Omental fat pad (tissue), 4 donors: ENCODE measurements around the gene RBM19. TPM values are rescaled to one million over a fixed set of nuclear protein-coding genes. Genes with fewer than 3 reads are reported as not detected.

Experiments
- ATAC-seq: fragments of 150-250 bp; one replicate; pipeline ENCODE4 v1.9.1; 2016; ENCODE audit warnings: mild to moderate bottlenecking, moderate library complexity; ENCODE audit not compliant: low FRiP score
- DNase-seq: peaks from one replicate; pipeline ENCODE4 v3.0.0-alpha.2; 2019; ENCODE audit warnings: low spot score
- total RNA-seq, 4 donors: library from RNA; depleted of rRNA; stranded (reverse); fragments of >200 nt; gene quantifications; one replicate each; pipeline ENCODE4 v1.1.0, GENCODE V29; 2016
- TF ChIP-seq, protein P1 (sequence below), 3 donors: fragments of 450-650 bp; IDR thresholded peaks; one replicate each; pipeline ENCODE4 v1.5.1; 2016 to 2017; ENCODE audit warnings: antibody characterized with exemption in 3 of 3, mild to moderate bottlenecking in 3 of 3, moderate library complexity in 2 of 3

Gene RBM19
- total RNA-seq, 4 donors from 2014 or later = 24.3 to 41.6 (median 28.7) TPM

DNA sequence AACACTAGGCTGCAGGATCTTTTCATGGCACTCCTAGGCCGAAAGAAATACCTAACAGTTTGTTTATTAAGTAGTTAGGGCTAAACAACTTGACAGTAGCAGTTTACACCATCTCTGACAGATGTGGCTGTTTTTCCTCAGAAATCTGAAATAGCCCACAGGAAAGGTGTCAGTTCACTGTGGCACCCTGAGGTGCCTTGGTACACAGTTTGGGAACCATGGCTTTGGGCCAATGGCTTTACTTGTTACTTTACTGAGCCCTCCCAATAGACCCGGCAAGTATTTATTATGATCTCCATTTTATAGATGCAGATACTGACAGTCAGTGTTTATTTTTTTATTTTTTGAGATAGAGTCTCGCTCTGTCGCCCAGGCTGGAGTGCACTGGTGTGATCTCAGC lies 69.3 kb downstream of the RBM19 start:
- no peak for ATAC-seq
- TF ChIP-seq, protein P1, sequence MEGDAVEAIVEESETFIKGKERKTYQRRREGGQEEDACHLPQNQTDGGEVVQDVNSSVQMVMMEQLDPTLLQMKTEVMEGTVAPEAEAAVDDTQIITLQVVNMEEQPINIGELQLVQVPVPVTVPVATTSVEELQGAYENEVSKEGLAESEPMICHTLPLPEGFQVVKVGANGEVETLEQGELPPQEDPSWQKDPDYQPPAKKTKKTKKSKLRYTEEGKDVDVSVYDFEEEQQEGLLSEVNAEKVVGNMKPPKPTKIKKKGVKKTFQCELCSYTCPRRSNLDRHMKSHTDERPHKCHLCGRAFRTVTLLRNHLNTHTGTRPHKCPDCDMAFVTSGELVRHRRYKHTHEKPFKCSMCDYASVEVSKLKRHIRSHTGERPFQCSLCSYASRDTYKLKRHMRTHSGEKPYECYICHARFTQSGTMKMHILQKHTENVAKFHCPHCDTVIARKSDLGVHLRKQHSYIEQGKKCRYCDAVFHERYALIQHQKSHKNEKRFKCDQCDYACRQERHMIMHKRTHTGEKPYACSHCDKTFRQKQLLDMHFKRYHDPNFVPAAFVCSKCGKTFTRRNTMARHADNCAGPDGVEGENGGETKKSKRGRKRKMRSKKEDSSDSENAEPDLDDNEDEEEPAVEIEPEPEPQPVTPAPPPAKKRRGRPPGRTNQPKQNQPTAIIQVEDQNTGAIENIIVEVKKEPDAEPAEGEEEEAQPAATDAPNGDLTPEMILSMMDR (IDR thresholded peaks at IDR 0.05) = no peak
- no peak for DNase-seq

DNA sequence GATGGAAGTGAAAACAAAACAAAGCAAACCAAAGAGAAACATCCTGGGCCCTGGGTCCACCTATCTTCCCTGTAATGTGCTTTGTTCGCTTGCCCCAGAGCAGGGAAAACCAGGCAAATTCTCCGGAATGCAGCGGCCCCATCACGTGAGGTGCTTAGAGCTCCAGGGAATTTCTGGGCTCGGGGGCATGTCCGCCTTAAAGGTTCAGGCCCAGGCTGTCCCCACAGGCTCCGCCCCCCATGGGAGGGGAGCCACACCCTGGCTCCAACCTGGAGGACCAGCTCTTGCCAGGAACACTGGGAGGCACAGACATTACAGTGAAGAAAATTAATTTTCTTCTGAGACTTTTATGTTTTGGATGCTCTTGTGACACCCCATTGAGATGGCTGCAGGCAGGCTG lies 69.9 kb downstream of the RBM19 start:
- ATAC-seq (no peak), DNase-seq (no peak)
- TF ChIP-seq, protein P1 (IDR thresholded peaks at IDR 0.05) = no peak

DNA sequence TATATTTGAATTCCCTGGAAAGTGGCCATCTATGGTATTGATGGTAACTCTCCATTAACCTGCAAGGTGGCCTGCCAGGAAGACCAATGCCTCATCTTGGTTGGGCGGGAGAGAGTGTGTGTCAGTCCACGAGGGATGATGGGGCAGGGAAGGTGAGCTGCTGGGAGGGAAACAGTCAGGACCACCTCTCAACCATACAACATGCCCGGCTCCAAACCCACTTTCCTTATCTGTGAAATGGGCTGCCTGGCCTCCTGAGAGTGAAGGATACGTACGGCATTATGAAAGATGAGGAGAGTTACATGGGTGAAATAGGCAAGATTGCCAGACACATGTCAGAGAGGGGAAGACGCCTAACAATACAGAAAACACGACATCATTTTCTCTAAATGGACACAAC lies 70.9 kb downstream of the RBM19 start:
- DNase-seq = no peak
- ATAC-seq = no peak
- TF ChIP-seq, protein P1 (IDR thresholded peaks at IDR 0.05) = no peak

DNA sequence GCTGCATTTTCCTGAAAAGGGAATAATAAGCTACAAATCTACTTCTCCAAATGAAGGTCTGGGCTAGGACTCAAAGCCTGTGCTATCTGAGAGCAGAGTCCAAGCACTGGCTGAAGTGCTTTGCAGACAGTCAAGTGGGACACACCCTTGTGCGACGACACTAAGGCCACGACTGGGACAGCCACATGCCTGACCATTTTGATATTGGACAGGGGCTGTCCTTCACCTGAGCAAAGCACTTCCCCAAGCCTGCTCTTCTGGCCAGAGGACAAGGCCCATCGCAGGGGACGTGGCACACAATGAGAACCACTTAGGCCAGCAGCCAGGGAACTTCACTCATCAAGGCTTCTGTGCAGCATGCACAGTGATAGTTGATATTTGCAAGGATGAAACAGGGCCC lies 71.4 kb downstream of the RBM19 start:
- DNase-seq = no peak
- no peak for ATAC-seq
- TF ChIP-seq, protein P1 (IDR thresholded peaks at IDR 0.05) = no peak

DNA sequence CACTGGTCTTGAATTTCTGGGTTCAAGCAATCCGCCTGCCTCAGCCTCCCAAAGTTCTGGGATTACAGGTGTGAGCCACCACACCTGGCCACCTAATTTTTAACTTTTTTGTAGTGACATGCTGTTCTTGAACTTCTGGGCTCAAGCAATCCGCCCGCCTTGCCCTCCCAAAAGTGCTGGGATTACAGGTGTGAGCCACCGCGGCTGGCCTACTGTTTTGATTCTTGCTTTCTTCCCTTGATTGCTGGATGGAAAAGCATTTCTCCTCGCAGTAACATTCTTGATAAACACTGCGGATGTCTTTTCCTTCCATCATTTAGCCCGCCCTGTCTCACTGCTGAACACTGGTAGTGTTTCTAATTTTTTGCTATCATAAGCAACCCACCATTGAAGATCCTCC lies 72.9 kb downstream of the RBM19 start:
- ATAC-seq = no peak
- TF ChIP-seq, protein P1 (IDR thresholded peaks at IDR 0.05) = no peak
- DNase-seq = no peak

DNA sequence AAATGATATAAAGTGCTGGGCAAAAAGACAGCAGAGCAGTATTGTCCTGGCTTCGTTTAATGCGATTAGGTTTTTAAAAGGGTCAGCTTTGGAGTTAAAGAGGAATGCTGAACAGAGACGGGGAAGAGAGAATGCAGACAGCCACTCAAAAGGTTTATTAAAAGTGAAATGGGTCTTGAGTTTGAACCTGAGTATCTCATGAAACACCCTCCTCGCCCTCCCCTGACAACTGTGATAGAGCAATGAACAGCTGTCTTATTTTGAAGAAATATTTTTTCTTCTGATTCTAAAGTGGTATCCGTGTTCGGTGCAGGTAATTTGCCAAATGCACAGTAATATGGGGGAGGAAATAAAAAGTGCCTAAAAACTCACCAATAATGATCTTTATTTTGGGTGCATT lies 73.6 kb downstream of the RBM19 start:
- ATAC-seq (no peak), DNase-seq (no peak)
- TF ChIP-seq, protein P1 (IDR thresholded peaks at IDR 0.05) = no peak

DNA sequence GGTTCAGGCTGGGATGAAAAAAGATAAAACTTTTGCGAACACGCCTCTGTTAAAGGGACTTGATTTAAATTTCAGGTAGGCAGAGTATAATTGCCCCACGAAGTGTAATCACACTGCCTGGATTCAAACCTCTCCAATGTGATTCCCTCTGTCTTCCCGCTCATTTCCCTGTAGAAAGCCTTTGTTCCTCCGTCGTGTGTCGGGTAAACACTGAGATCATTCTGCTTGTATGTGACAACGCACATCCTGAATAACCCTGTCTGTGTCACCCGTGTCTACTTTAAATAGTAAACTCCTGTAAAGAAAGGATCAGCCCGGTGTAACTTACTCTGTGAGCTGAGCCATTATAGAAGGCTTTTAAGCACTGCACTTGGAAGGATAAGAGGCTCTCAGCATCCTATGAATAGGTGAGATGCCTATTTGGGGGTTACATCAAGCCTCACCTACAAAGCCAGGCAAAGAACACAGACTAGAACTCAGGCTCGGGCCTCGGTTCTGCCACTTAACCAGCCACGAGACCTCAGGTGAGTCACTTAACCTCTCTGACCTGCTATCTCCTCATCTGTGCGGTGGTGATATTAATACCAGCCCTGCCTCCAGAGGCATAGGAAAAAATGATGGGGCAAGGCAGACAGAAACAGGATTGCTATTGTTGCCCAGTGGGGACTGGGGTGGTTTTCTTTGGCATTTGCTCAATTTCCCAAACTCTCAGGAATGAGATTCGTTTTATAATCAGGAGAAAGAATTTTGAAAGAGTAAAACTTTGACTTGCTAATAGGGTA lies 74.2 kb downstream of the RBM19 start:
- DNase-seq (no peak), ATAC-seq (no peak)
- TF ChIP-seq, protein P1 (IDR thresholded peaks at IDR 0.05) = no peak
